ENCODE measurements around the gene SPIC.
"Not testable (repeated sequence)": the region's sequence is repeated elsewhere in the genome, so short reads cannot be mapped to it uniquely, and the experiment has no call there.

Gene SPIC

GRCh38 chr12:101468948-101469347 lies 6.2 kb upstream of the SPIC start:
- H3K27ac ChIP-seq, result no peak overlapping the region
- TF ChIP-seq CTCF (conservative IDR thresholded peaks at IDR 0.05), result no peak

GRCh38 chr12:101470939-101471338 lies 4.2 kb upstream of the SPIC start:
- no peak overlapping the region for H3K27ac ChIP-seq
- no peak for TF ChIP-seq CTCF (conservative IDR thresholded peaks at IDR 0.05)

DNA sequence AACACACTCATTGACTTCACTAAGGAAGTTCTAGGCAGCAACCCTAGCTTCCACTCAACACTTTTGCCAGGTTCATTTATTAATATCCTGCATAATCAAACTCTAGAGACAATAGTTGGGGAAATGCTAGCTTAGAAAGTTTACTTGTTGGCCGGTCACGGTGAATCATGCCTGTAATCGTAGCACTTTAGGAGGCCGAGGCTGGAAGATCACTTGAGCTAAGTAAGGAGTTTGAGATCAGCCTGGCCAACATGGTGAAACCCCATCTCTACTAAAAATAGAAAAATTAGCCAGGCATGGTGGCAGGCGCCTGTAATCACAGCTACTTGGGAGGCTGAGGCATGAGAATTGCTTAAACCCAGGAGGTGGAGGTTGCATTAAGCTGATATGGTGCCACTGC lies 3.3 kb upstream of the SPIC start:
- H3K27ac ChIP-seq, result not testable (repeated sequence)

- H3K27ac ChIP-seq, result no peak overlapping the region
- TF ChIP-seq CTCF (conservative IDR thresholded peaks at IDR 0.05), result no peak
These were observed 888 bp upstream of the SPIC start for GRCh38 chr12:101474248-101474647.

DNA sequence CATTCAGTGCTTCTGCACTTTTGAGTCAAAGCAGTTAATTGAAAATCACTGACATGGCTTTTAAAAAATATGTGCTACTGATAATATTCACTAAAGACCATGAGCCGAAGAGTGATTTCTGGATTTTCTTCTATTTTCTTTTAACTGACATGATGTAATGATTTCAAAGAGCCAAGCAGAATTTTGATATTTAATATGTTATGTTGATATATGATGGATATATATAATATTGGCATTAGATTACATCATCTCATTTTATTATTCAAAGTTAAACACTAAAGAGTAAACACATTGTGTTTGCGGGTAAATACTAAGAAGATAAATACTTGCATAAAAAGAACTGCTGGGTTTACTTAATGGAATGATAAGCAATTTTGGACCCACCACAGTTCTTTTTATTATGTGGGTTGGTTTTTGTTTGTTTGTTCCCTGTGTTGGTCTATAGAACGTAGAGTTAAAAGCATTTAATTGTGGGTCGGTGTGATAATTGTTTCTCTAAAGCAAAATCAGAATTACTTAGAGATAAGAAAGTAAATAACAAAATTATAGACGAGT lies 692 bp downstream of the SPIC start:
- no peak for TF ChIP-seq CTCF (conservative IDR thresholded peaks at IDR 0.05)
- H3K27ac ChIP-seq, result no peak overlapping the region; the same call in 1 of the 2 replicates

- H3K27ac ChIP-seq, result no peak overlapping the region
- no peak for TF ChIP-seq CTCF (conservative IDR thresholded peaks at IDR 0.05)
These were observed 5.7 kb downstream of the SPIC start for GRCh38 chr12:101480849-101481248.

DNA sequence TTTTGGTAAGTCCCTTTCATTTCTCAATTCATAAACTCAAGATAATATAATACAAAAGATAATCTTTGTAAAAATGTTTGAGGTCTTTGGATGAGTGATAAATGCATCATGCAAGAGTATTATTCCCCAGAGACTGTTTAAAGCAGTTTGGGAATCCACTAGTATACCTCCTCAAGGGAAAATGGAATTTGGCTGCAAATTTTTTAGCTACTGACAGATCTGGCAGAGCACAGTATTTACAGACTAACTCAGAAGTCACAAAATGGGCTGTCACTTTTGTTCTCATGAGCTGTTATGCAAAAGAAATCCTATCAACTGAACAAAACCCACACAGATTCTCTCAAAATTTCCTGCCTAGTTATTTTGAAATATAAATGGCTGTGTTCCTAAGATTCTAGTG lies 9.9 kb downstream of the SPIC start:
- H3K27ac ChIP-seq, result no peak overlapping the region
- TF ChIP-seq CTCF (conservative IDR thresholded peaks at IDR 0.05), result no peak

DNA sequence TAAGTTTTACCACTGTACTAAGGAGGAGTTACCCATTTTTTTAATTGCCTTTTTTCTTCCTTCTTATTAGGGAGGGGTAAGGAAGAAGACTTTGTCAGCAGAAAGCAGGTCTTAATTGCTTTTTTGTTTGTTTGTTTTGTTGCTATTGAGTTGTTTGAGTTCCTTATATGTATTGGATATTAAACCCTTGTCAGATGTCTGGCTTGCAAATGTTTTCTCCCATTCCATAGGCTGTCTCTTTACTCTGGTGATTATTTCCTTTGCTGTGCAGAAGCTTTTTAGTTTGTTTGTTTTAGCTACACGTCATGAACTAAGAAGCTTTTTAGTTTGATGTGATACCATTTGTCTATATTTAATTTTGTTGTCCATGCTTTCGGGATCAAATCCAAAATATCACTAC lies 13.3 kb downstream of the SPIC start:
- H3K27ac ChIP-seq, result no peak overlapping the region
- TF ChIP-seq CTCF (conservative IDR thresholded peaks at IDR 0.05), result no peak

Data from VCaP (cell line).